ENCODE results near the gene PTTG1IP2.

GRCh38 chr7:90446137-90446899 lies 23.1 kb upstream of the PTTG1IP2 start:
- TF ChIP-seq EZH2 (IDR thresholded peaks at IDR 0.05; ENCODE audit: borderline replicate concordance, low read depth, low read length, severe bottlenecking) (no peak), CTCF (IDR thresholded peaks at IDR 0.05; ENCODE audit: borderline replicate concordance, extremely low read depth, low read length, poor library complexity, severe bottlenecking) (no peak)

Data from DND-41 (cell line).